ENCODE measurements around the gene PIGR. TPM values are rescaled to one million over a fixed set of nuclear protein-coding genes. Genes with fewer than 3 reads are reported as not detected.

PIGR gene
- total RNA-seq, 1 donor from 2014 or later = 1.00 TPM

DNA sequence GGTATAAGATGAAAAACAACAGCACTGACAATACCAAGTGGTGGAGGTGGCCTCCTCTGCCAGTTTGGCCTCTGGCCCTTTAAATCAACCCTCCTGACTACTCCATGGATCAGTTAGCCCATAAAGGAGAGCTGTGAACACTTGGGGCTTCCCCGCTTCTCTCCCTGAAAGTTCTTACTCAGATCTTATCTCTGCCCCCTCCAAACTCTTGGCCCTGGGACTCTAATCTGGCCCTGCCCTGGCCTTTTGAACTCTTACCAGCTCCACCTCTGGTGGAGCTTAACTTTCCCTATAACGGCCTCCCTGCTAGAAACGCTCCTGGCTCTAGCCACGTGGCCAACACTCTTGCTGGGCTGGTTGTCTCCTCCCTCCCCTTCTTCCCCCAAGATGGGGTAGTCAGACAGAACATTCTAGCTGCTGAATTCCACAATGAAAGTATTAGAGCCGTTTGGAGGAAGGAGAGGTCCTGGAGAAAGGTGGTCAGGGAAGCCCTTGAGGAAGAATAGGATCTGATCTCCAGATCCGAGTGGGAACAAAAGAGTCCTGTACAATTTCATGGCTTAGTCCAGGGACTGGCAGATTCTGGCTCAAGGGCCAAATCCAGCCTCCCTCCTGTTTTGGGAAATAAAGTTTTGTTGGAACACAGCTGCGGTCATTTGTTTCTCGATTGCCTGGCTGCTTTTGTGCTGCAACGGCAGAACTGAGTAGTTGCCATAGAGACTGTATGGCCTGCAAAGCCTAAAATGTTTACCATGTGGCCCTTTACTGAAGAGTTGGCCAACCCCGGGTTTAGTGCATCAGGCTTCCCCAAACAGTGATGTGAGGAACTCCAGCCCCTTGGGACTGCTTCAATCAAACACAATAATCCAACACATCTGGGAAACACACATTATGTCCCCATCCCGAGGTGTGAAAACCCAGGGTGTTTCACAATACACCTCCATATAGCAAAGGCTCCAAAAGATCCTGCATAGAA is 9.5 kb upstream of the PIGR start:
- ChIA-PET POLR2A (interaction anchor here (1.0 kb wide), 1 partner anchor 24 kb away, joined by 3 read pairs; no protein-coding TSS in a partner anchor), CTCF (interaction anchor here (2.3 kb wide), 1 partner anchor 20 kb away, joined by 6 read pairs; no protein-coding TSS in a partner anchor)
- intact Hi-C loops (cut with micrococcal nuclease) = no loop called here
- ATAC-seq (ENCODE audit: low read depth) (peak; percentile 75), DNase-seq (no peak)
- H3K9me3 Mint-ChIP-seq = no peaks in the 10 kb centered on the region
- H3K36me3 Mint-ChIP-seq (ENCODE audit: low read depth) = no peaks in the 10 kb centered on the region
- H3K27ac Mint-ChIP-seq = peak overlapping the region; percentile 18
- peaks cover 35% of the 10 kb centered on the region for H3K4me1 Mint-ChIP-seq
- H3K27me3 Mint-ChIP-seq = no peaks in the 10 kb centered on the region
- no peak for TF ChIP-seq CTCF (IDR thresholded peaks at IDR 0.05)
- no peak overlapping the region for H3K4me3 Mint-ChIP-seq

DNA sequence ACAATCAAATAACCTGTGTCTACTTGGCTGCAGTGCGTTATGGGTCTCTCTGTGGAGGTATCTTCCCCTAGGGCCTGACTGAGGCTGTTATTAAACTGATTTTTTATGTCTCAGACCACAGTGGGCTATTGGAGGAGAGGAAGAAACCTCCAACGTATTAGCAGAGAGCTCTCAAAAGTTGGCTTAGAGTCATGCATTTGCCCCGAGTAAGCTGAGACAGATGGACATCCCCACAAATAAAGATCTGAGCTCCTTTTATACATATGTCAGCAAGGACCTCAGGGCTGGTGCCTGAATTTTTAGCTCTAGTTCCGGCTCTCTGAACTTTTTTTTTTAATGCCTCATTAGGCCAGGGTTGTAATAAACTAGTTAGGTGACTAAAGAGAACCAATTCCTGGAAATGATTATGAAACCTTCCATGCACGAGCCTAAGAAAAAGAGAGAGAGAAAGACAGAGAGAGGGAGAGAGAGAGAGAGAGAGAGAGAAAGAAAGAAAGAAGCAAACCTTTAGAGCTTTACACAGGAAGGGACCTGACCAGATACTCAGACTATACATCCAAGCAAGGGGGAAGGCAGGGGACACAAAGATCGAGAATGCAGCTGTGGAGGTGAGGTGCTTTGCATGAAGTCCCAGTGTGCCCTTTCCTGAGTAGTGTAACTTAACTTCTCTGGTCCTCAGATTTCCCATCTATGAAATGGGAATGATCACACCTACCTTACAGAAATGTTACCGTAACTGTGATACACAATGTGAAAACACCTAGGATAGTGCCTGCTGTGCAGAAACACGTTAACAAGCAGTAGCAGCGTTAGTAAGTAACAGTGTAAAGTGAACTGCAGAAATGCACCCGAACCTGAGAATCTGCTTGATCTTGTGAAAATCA is 8.4 kb upstream of the PIGR start:
- ChIA-PET CTCF (interaction anchor here (1.3 to 2.3 kb wide), 2 partner anchors 19 to 21 kb away, joined by 5 to 6 read pairs; no protein-coding TSS in a partner anchor), POLR2A (interaction anchor here (1.0 kb wide), 1 partner anchor 23 kb away, joined by 3 read pairs; no protein-coding TSS in a partner anchor)
- H3K4me1 Mint-ChIP-seq = peaks cover 35% of the 10 kb centered on the region
- H3K36me3 Mint-ChIP-seq (ENCODE audit: low read depth) = no peaks in the 10 kb centered on the region
- TF ChIP-seq CTCF (IDR thresholded peaks at IDR 0.05) = no peak
- peak overlapping the region; percentile 3 for H3K27ac Mint-ChIP-seq
- H3K9me3 Mint-ChIP-seq = peaks cover 3% of the 10 kb centered on the region
- H3K4me3 Mint-ChIP-seq = no peak overlapping the region
- peak; percentile 31 for ATAC-seq (ENCODE audit: low read depth)
- no peaks in the 10 kb centered on the region for H3K27me3 Mint-ChIP-seq
- no peak for DNase-seq
- intact Hi-C loops (cut with micrococcal nuclease) = no loop called here

DNA sequence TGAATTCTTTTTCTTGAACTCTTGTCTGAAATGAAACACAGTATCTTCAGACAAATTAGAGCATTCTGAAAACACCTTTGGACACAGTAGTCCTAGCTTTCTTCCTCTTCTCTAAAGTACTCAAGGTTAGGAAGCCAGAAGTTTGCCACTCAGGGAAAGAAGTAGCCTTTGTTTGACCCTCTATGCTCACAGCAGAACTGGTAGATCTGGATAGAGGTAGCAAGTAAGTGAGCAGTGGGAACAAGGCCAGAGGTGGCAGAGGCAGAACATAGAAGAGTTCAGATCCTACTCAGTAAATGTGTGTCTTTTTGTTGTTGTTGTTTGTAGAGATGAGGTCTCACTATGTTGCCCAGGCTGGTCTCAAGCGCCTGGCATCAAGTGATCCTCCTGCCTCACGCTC is 7.4 kb upstream of the PIGR start:
- no peaks in the 10 kb centered on the region for H3K27me3 Mint-ChIP-seq
- ChIA-PET CTCF (interaction anchor here (1.3 kb wide), 1 partner anchor 20 kb away, joined by 5 read pairs; no protein-coding TSS in a partner anchor), POLR2A (no interaction called here)
- peaks cover 42% of the 10 kb centered on the region for H3K4me1 Mint-ChIP-seq
- ATAC-seq (ENCODE audit: low read depth) (no peak), DNase-seq (no peak)
- no peak overlapping the region for H3K4me3 Mint-ChIP-seq
- H3K9me3 Mint-ChIP-seq = peaks cover 3% of the 10 kb centered on the region
- TF ChIP-seq CTCF (IDR thresholded peaks at IDR 0.05) = no peak
- H3K27ac Mint-ChIP-seq = no peak overlapping the region
- intact Hi-C loops (cut with micrococcal nuclease) = loop anchor here (2.0 kb wide), 1 partner anchor 13 kb away; no protein-coding TSS in a partner anchor
- no peaks in the 10 kb centered on the region for H3K36me3 Mint-ChIP-seq (ENCODE audit: low read depth)

DNA sequence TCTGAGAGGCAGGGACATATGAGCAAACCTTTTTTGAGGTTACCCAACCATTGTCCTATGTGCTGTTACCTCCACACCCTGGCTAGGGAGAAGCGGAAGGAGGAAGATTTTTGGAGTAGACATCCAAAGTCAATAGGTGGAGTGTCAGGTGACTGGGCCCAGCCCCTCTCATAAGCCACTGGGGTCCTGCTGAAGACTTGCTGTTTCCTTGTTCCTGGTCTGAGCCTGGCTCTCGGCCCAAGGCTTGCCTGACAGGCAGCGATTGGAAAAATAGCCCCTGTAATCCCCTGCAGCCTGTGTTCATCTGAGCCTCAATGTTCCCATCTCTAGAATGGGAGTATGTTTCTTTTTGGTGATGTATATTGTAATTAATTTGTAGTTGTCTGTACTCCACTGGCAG is 6.9 kb upstream of the PIGR start:
- no peak for TF ChIP-seq CTCF (IDR thresholded peaks at IDR 0.05)
- no peak overlapping the region for H3K4me3 Mint-ChIP-seq
- peaks cover 42% of the 10 kb centered on the region for H3K4me1 Mint-ChIP-seq
- ChIA-PET POLR2A (no interaction called here), CTCF (no interaction called here)
- H3K27me3 Mint-ChIP-seq = no peaks in the 10 kb centered on the region
- peaks cover 3% of the 10 kb centered on the region for H3K9me3 Mint-ChIP-seq
- no peaks in the 10 kb centered on the region for H3K36me3 Mint-ChIP-seq (ENCODE audit: low read depth)
- DNase-seq (no peak), ATAC-seq (ENCODE audit: low read depth) (no peak)
- no peak overlapping the region for H3K27ac Mint-ChIP-seq
- intact Hi-C loops (cut with micrococcal nuclease) = loop anchor here (2.0 kb wide), 1 partner anchor 14 kb away; no protein-coding TSS in a partner anchor
